ENCODE results near the gene ERGIC1.
A peak's percentile ranks its signal among the peaks of the same experiment; 100 is the strongest.

ERGIC1 gene

GRCh38 chr5:172951371-172952033 is 117.5 kb downstream of the ERGIC1 start:
- no peak for DNase-seq

DNA sequence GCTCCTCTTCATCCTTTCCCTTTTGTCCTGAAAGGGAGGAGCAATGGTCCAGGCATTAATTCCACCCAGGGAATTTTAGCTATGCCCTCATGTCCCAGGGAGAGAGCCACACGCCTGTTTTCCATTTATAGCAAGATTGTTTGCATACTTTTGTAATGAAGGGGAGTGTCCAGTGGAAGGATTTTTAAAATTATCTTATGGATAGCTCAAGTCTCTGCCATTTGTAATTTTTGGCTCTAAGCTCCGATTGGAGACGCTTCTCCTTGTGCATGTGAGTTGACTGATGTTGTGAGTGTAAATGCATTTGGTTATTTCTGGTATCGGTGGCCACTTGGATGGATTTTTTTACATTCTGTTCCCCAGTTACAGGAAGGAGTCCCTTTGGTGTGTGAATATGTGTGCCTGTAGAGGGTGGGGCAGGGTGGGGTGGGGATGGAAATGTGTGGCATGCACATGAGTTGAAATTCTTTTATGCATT is 118.0 kb downstream of the ERGIC1 start:
- no peak for DNase-seq

DNA sequence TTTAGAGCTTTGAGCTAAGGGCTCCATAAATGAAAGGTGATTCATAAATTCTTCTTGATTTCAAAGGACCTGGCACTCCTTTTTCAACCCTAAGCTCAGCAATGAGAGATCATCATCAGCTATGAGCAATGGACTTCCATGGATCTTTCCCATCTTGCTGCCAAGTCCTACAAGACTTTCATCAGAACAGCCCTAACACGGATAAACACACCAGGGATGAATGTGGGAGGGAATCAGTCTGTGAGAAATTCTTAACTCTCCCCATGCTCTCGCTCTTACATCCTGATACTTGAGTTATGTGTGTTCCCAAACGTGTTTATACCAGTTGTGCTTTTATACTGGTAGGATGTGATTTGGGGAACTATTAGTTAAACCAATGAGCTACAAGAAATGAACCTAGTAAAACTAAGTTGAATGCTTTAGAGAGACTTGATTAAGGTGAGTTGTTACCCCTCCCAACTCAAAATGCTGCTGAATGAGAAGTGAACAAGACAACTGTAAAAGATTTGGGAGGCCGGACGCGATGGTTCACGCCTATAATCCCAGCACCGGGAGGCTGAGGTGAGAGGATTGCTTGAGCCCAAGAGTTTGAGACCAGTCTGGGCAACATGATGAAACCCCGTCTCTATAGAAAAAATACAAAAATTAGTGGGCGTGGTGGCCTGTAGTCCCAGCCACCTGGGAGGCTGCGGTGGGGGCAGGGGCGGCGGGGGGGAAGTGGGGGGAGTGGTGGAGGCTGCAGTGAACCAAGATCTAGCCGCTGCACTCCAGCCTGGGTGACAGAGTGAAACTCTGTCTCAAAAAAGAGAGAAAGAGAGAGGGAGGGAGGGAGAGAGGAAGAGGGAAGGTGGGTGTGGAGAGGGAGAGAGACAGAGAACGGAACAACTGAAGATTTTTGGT is 120.0 kb downstream of the ERGIC1 start:
- DNase-seq, result no peak

GRCh38 chr5:172954751-172955159 is 120.7 kb downstream of the ERGIC1 start:
- DNase-seq, result no peak

- DNase-seq, result no peak
Measured at GRCh38 chr5:172956228-172956627, 122.2 kb downstream of the ERGIC1 start.

DNA sequence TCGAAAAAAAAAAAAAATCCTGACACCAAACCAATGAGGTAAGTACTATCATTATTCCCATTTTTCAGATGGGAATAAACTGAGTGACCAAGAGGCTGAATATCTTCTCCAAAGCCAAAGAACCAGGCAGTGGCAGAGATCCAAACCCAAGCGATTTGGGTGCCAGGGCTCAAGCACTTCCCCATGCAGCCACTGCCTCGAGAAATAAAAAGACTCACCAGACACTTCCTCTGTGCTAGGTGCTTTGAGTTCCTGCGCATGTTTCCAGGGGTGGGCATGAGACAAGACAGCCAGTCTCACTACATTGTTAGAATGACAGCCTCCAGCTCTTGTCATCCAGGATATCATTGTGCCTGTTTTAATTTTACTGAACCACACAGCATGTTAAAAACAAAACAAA is 122.9 kb downstream of the ERGIC1 start:
- DNase-seq, result no peak

DNA sequence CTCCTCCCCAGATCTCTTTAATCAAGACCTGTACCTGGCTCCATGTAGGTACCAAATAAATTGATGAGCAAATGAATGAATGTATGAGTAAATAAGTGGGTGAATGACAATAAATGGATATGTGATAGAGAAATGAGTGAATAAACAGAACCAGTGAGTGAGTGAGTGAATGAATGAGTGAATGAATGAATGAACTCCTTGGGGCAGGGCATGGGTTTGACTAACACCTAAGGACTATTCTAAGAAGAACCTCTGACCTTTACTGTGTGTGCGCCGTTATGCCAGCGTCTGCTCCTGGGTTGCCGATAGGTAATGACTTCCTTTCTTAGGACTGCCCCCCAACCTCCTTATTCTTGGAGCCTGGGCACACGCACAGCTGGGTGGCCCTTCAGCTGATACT is 123.4 kb downstream of the ERGIC1 start:
- no peak for DNase-seq

DNA sequence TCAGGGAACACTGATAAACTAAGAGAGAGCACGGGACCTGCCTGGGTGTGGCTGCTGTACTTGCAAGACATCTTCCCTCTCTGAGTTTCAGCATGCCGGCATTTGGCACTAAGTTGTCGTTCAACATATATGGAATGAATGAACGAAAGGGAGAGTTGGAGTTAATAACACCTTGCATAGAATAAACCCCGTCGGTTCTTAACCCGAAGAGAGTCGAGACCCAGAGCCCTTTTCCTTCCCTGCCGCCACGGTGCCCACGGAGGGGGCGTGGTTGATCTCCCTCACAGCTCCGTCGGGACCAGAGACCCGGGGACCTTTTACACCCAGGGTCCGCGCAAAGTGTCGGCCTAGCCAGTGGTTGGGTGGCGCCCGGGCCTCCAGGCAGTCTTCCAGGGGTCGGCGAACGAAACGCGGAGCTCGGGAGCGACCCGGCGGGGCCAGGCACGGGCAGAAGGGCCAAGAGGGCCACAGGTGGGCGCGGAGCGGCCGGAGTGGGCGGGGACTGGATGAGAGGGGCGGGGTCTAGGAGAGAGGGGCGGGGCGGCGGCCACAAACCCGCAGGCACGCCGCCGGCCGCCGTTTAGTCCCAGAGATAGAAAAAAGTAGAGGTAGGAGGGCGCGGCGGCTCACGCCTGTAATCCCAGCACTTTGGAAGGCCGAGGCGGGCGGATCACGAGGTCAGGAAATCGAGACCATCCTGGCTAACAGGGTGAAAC is 124.4 kb downstream of the ERGIC1 start:
- DNase-seq, result no peak

DNA sequence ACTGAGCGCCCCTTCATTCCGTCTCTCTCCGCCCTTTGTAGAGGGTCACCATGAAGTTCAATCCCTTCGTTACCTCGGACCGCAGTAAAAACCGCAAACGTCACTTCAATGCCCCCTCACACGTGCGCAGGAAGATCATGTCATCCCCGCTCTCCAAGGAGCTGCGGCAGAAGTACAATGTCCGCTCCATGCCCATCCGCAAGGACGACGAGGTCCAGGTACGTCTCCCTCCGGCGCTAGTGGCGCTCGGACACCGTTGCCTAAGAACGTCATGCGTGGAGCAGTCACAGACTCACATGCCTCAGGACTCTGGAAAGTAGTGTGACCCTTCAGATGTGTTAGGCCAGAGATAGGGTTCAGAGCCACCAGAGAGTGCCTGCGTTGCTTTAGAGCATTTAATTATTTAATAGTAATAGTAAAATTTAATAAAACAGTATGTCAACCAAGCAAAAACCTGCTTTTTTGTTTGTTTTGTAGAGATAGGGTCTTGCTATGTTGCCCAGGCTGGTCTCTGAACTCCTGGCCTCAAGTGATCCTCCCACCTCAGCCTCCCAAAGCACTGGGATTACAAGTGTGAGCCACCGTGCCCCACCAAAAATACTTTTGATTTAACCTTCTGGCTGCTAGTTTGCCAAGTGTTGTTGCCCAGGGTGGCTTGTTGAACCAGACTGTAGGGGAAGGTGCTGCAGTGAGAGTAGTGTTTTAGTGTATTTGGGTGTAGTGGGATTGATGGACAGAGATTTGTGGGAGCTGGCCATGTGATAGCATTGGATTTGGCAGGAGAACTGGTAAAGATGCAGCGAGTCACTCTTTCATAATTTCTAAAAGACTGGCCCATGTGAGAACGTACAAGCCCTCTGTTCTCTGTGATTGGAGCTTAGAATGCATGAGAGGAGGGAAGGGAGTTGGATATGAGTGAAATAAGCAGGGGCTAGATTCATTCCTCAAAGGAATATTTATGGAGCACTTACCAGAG is 126.1 kb downstream of the ERGIC1 start:
- DNase-seq, result no peak

DNA sequence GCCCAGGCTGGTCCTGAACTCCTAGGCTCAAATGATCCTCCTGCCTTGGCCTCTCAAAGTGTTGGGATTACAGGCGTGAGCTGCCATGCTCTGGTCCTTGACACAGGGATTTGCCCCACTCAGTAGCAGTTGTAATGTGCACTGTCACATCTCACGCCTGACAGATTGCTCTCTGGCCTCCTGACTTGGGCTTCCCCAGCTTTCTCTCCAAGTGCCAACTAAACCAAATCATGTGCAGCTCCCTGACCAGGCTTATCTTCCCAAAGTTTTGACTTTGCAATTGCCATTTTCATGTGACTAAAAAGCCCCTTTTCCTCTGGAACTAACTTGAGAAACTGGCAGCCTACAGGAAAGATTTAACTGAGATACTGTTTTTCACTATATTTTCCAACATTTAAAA is 135.9 kb downstream of the ERGIC1 start:
- DNase-seq, result no peak

DNA sequence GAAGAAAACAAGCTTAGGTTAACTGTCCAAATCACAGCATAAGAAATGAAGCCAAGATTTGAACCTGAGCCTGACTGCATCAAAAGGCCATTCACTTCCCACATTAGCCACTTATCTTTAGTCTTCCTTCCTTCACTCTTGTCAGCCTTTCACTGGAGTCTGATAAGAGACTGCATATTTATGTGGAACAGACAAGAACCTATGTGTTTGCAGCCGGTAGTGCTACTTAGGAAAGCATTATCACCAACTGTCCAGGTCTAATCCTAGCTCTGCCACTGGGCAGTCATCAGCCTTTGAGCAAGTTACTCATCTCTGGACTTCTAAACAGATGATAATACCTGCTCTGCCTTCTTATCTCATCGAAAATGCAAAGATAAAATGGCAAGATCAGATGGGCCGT is 137.4 kb downstream of the ERGIC1 start:
- DNase-seq, result no peak

GRCh38 chr5:172972552-172972951 is 138.5 kb downstream of the ERGIC1 start:
- no peak for DNase-seq

DNA sequence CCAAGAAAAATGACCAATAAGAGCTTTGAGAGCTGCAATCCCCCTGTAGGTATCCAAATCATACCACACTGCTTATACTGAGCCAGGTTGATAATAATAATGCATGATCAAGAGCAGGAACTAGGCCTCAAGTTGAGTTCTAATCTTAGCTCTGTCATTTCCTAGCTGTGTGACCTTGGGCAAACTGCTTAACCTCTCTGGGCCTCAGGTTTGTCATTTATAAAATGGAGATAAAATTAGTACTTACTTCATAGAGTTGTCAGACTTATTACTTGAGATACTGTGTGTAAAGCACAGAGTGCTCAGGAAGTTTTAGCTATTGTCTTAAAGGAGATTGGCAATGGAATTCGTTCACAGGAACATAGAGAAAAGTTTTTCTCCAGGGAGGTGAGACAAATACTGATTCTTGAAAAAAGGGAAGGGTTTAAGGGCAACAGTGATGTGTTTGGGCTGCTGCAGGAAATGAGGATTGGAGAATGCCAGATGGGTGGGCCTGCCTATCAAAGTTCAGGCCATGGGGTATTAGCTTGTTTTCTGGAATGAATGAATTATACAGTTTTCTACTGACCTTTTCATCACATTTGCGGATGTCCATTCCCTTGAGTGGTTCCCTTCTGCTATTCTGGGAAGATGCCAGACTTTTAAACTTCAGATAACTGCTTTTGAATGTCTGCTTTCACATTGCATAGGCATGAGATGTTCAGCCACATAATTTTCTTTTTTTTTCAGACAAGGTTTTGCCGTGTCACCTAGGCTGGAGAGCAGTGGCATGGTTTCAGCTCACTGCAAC is 139.3 kb downstream of the ERGIC1 start:
- DNase-seq, result no peak

DNA sequence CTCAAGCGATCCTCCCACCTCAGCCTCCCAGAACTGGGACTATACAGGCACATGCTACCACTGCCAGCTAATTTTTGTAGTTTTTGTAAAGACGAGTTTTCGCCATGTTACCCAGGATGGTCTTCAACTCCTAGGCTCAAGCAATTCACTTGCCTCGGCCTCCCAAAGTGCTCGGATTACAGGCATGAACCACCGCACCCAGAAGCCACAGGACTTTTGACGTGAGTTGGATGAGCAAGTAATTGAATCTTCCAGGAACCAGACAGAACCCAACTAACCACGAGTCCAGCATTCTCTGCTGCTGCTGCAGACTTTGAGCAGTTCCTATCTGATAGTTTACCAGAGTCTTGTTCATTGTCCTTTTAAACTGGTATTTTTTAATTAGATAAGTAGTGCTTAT is 139.9 kb downstream of the ERGIC1 start:
- no peak for DNase-seq

DNA sequence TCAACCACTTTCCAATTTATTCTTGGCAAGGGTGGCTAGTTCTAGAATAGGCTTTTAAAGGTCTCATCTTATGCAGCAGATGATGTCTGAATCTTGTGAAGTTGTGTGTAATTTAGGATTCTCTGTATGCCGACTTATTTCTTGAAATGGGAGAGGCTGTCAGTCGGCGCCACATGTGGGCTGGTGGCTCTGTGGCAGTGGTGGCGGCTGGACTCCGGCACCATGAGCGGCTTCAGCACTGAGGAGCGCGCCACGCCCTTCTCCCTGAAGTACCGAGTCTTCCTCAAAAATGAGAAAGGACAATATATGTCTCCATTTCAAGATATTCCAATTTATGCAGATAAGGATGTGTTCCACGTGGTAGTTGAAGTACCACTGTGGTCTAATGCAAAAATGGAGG is 141.2 kb downstream of the ERGIC1 start:
- no peak for DNase-seq

- no peak for DNase-seq
Measured at GRCh38 chr5:172979778-172980177, 145.7 kb downstream of the ERGIC1 start.

GRCh38 chr5:172981931-172982330 is 147.9 kb downstream of the ERGIC1 start:
- no peak for DNase-seq

DNA sequence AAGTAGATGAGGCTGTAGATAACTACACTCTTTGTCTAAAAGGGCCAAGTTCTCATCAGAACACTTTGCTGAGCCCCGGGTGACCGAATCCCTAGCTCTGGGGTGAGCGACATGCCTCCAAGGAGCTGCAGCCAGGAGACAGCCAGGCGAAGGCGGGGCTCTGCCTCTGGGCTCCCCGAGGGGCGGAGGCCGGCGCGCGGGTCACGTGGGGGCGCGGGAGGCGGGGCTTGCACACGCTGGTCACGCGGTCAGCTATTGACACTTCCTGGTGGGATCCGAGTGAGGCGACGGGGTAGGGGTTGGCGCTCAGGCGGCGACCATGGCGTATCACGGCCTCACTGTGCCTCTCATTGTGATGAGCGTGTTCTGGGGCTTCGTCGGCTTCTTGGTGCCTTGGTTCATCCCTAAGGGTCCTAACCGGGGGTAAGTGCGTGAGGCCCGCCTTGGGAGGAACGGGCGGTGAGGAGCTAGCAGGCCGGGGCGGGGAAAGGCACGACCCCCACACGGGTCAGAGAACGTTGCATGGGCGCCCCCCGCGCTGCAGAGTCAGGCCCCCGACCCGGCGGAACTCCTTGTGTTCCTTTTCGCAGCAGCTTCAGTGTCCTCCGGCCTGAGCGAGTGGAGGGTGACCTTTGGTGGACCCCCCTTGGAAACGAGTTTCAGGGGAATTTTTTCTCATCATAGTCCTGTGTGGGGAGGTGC is 149.6 kb downstream of the ERGIC1 start, which contains the start of gene ATP6V0E1:
TSS of gene ATP6V0E1 (plus strand) at position 230 of the 702 bp plus-strand sequence. CDS start at position 320, 90 bp downstream.
- peak; percentile 82 for DNase-seq

DNA sequence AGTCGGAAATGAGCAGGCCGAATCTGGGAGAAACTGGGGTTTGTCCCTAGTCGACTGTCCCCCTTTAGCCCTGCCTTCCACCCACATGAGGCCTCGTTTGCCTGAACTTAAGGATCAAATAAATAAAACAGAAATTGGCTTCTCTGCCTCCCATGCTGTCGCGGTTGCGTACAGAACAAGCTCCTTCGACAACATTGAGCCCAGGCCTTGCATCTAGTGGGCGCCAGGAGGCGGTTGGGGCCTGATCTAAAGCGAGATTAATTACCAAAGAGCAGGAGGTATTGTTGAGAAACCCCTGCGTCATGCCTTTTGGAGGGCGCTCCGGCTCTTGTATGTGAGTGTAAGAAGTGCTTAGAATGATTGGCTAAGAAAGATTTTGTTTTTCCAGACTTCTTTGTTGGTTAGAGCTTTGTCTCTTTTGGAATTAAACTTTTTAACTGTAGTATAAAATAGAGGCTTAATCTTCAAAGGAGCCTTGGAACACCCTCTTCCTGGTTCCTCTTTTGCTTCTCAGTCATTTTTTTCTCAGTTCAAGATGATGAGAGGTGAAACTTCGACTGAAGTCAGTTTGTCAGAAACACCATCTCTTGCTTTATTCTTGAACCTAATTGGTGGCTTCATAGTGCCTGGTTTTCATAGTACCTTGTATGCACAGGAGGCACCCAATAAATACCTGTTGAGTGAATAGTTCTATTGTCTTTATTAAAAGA is 150.3 kb downstream of the ERGIC1 start:
- peak; percentile 46 for DNase-seq

DNA sequence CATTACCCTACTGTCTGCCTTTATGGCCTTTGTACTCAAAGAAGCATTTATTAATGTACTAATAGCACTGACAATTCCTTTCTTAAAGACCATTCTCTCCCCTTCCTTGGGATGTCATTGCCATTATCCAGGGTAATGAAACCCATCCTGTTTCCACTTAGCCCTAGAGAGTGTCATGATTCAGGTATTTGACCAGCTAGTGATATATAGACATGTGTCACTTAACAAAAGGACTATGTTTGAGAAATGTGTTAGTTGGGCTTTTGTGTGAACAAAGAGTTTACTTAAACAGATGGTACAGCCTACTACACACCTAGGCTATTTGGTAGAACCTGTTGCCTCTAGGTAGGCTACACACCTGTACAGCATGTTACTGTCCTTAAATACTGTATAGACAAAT is 151.5 kb downstream of the ERGIC1 start:
- DNase-seq, result no peak

Measured in NCI-H446 treated with DMSO at 0.1 percent for 48 hours (cell line).